Thyroid gland (tissue), 4 donors: ENCODE results near the gene SND1. TPM values are rescaled to one million over a fixed set of nuclear protein-coding genes. Genes with fewer than 3 reads are reported as not detected.

ENCODE experiments used
- DNase-seq, 2 donors: peaks; one replicate each; pipeline ENCODE4 v3.0.0-alpha.2; 2019
- H3K27ac ChIP-seq, 3 donors: fragments of 200-600 bp; sonication (generic); 1 replicate in 2 of 3; 2 replicates in 1 of 3; pipeline ENCODE4 v1.5.1; 2016 to 2019; ENCODE audit warnings: mild to moderate bottlenecking in 1 of 3, moderate library complexity in 1 of 3
- H3K27me3 ChIP-seq: fragments of 200-600 bp; sonication (generic); one replicate; pipeline ENCODE4 v1.5.1; 2019
- H3K36me3 ChIP-seq, 2 donors: fragments of 200-600 bp; sonication (generic); one replicate each; pipeline ENCODE4 v1.5.1; 2016 to 2019
- H3K4me1 ChIP-seq, 2 donors: fragments of 200-600 bp; sonication (generic); one replicate each; pipeline ENCODE4 v1.5.1; 2017 to 2019
- H3K4me3 ChIP-seq, 3 donors: fragments of 200-600 bp; sonication (generic); replicated peaks in 1 of 3; 1 replicate in 2 of 3; 2 replicates in 1 of 3; pipeline ENCODE4 v1.5.1; 2016; ENCODE audit warnings: mild to moderate bottlenecking in 1 of 3
- H3K9me3 ChIP-seq: fragments of 200-600 bp; sonication (generic); one replicate; pipeline ENCODE4 v1.5.1; 2017
- CTCF ChIP-seq, 6 experiments: fragments of 200-600 bp in 3 of 6; fragments of 450-650 bp in 3 of 6; sonication (generic) in 3 of 6; IDR thresholded peaks; one replicate each; pipeline ENCODE4 v1.5.1; 2016 to 2019; ENCODE audit warnings: antibody characterized with exemption in 6 of 6, mild to moderate bottlenecking in 2 of 6, inconsistent platforms in 1 of 6, moderate library complexity in 1 of 6
- POLR2A ChIP-seq, 2 donors: fragments of 450-650 bp; IDR thresholded peaks; one replicate each; pipeline ENCODE4 v1.6.1; 2017; ENCODE audit warnings: antibody characterized with exemption in 2 of 2, mild to moderate bottlenecking in 2 of 2, moderate library complexity in 1 of 2
- WGBS, 2 donors: methylation state at CpG; one replicate each; pipeline ENCODE4 v1.1.5; 2017; 5-methylcytosine and 5-hydroxymethylcytosine counted together
- intact Hi-C: fragments of 100-400 bp; cut with DNase I; formaldehyde crosslinking; loops from one replicate; pipeline ENCODE4 v1.15.1; 2023
- total RNA-seq, 4 donors: library from RNA; depleted of rRNA; stranded (reverse); fragments of >200 nt; gene quantifications; one replicate each; pipeline ENCODE4 v1.2.3, GENCODE V29; 2016

The SND1 gene
- total RNA-seq, 4 donors from 2014 or later, result 126 to 167 (median 144) TPM

- WGBS, 2 donors, result 91% methylated on average over 4 to 6 of the region's 6 CpGs
- TF ChIP-seq CTCF (IDR thresholded peaks at IDR 0.05) (no peak), POLR2A (IDR thresholded peaks at IDR 0.05) (no peak)
- intact Hi-C loops, result no loop called here
- H3K9me3 ChIP-seq, result no peaks in the 10 kb centered on the region
- no peaks in the 10 kb centered on the region for H3K36me3 ChIP-seq
- DNase-seq, result no peak
- H3K27ac ChIP-seq, result no peak overlapping the region
- H3K27me3 ChIP-seq, result no peaks in the 10 kb centered on the region
- no peaks in the 10 kb centered on the region for H3K4me1 ChIP-seq
- H3K4me3 ChIP-seq, result no peak overlapping the region
Observed at GRCh38 chr7:128117691-128118090, 465.7 kb downstream of the SND1 start.

- TF ChIP-seq CTCF (IDR thresholded peaks at IDR 0.05), result no peak
- TF ChIP-seq POLR2A (IDR thresholded peaks at IDR 0.05), result no peak
- WGBS, 2 donors, result 92 to 100% methylated on average over 2 to 4 of the region's 5 CpGs
- DNase-seq, result no peak
Observed at GRCh38 chr7:128119036-128119435, 467.0 kb downstream of the SND1 start.

GRCh38 chr7:128120116-128120515, 468.1 kb downstream of the SND1 start:
- Histone ChIP-seq H3K4me3 (no peak overlapping the region), H3K4me1 (no peaks in the 10 kb centered on the region), H3K27ac (no peak overlapping the region), H3K9me3 (no peaks in the 10 kb centered on the region), H3K27me3 (no peaks in the 10 kb centered on the region), H3K36me3 (no peaks in the 10 kb centered on the region)
- 97 to 99% methylated on average over 7 of the region's 7 CpGs for WGBS, 2 donors
- TF ChIP-seq CTCF (IDR thresholded peaks at IDR 0.05), result no peak
- TF ChIP-seq POLR2A (IDR thresholded peaks at IDR 0.05), result no peak
- intact Hi-C loops, result no loop called here
- DNase-seq, result no peak

More at GRCh38 chr7:128119036-128119435, 467.0 kb downstream of the SND1 start:
- intact Hi-C loops, result no loop called here
- Histone ChIP-seq H3K27me3 (no peaks in the 10 kb centered on the region), H3K4me3 (no peak overlapping the region), H3K27ac (no peak overlapping the region), H3K9me3 (no peaks in the 10 kb centered on the region), H3K4me1 (no peaks in the 10 kb centered on the region), H3K36me3 (no peaks in the 10 kb centered on the region)

- Histone ChIP-seq H3K27ac (no peak overlapping the region), H3K4me1 (no peaks in the 10 kb centered on the region), H3K27me3 (no peaks in the 10 kb centered on the region), H3K4me3 (no peak overlapping the region), H3K9me3 (no peaks in the 10 kb centered on the region), H3K36me3 (no peaks in the 10 kb centered on the region)
- 76 to 79% methylated on average over 7 of the region's 7 CpGs for WGBS, 2 donors
- DNase-seq, result no peak
- TF ChIP-seq POLR2A (IDR thresholded peaks at IDR 0.05) (no peak), CTCF (IDR thresholded peaks at IDR 0.05) (no peak)
- intact Hi-C loops, result no loop called here
Observed at GRCh38 chr7:128120976-128121490, 469.0 kb downstream of the SND1 start.

- H3K4me3 ChIP-seq, result no peak overlapping the region
- no peak overlapping the region for H3K27ac ChIP-seq
- TF ChIP-seq POLR2A (IDR thresholded peaks at IDR 0.05) (no peak), CTCF (IDR thresholded peaks at IDR 0.05) (no peak)
- DNase-seq, result peak in 1 of 2 donors; percentile 26
- WGBS, 2 donors, result 59 to 61% methylated on average over 21 of the region's 21 CpGs
- H3K4me1 ChIP-seq, result no peaks in the 10 kb centered on the region
- no peaks in the 10 kb centered on the region for H3K9me3 ChIP-seq
- H3K27me3 ChIP-seq, result no peaks in the 10 kb centered on the region
- intact Hi-C loops, result no loop called here
- no peaks in the 10 kb centered on the region for H3K36me3 ChIP-seq
Observed at GRCh38 chr7:128121711-128122530, 469.9 kb downstream of the SND1 start.
